GM12878 (cell line): ENCODE results near the gene PHACTR1. TPM values are rescaled to one million over a fixed set of nuclear protein-coding genes. Genes with fewer than 3 reads are reported as not detected.

Source experiments
- ATAC-seq: fragments of 200-7000 bp; cut with Tn5 transposase; 3 replicates; pipeline ENCODE4 v1.9.1; 2020; ENCODE audit warnings: mild to moderate bottlenecking, moderate library complexity
- BruUV-seq: library from RNA; stranded (reverse); fragments of 400-500 nt; replicated peaks from 2 replicates; lab custom pipeline; 2021; lab: Mats Ljungman, UMichigan
- CTCF ChIA-PET: fragments of 300-600 bp; sonication (Branson Sonifier 250); formaldehyde crosslinking; extraction: SDS; loops from one replicate; lab custom pipeline; 2021; ENCODE audit warnings: inconsistent platforms; lab: Yijun Ruan, JAX
- POLR2A ChIA-PET: fragments of 350-600 bp; formaldehyde crosslinking; extraction: SDS; loops from one replicate; lab custom pipeline; 2021; ENCODE audit warnings: inconsistent platforms; lab: Charles Lee
- RAD21 ChIA-PET: fragments of 300-600 bp; sonication (Branson Sonifier 250); formaldehyde crosslinking; loops from one replicate; lab custom pipeline; 2023; ENCODE audit warnings: antibody characterized with exemption; ENCODE audit not compliant: unreplicated experiment; lab: Charles Lee
- SMC1A ChIA-PET: fragments of 300-600 bp; sonication (Branson Sonifier 250); formaldehyde crosslinking; loops from one replicate; lab custom pipeline; 2023; ENCODE audit not compliant: unreplicated experiment, uncharacterized antibody; lab: Charles Lee
- DNase-seq: peaks from one replicate; pipeline ENCODE4 v3.0.0-alpha.2; 2011; ENCODE audit warnings: low read depth, low spot score
- FAIRE-seq: peaks from 3 replicates; lab custom pipeline; 2011; peaks lifted over from hg19 to GRCh38; lab: Jason Lieb, UNC
- H2AFZ ChIP-seq: 2 replicates; pipeline ENCODE4 v1.6.0; 2011; ENCODE audit warnings: low read depth, low read length, control low read depth; ENCODE audit not compliant: control insufficient read depth
- H3K27ac ChIP-seq: 2 replicates; pipeline ENCODE4 v1.5.1; 2011; ENCODE audit warnings: control low read depth; ENCODE audit not compliant: control insufficient read depth, insufficient read depth
- H3K27me3 ChIP-seq, 2 experiments: replicated peaks in 1 of 2; 2 replicates each; pipeline versions ENCODE4 v1.6.0 to v1.6.1; 2011; ENCODE audit warnings: low read length in 1 of 2; ENCODE audit not compliant: control insufficient read depth in 2 of 2, insufficient read depth in 2 of 2
- H3K36me3 ChIP-seq, 2 experiments: 2 replicates each; pipeline ENCODE4 v1.5.1; 2011; ENCODE audit warnings: low read length in 1 of 2; ENCODE audit not compliant: control insufficient read depth in 2 of 2, insufficient read depth in 2 of 2
- H3K4me1 ChIP-seq: 2 replicates; pipeline ENCODE4 v1.6.1; 2011; ENCODE audit warnings: mild to moderate bottlenecking, low read length, moderate library complexity, mixed read lengths; ENCODE audit not compliant: control insufficient read depth, insufficient read depth
- H3K4me2 ChIP-seq: 2 replicates; pipeline ENCODE4 v1.6.0; 2011; ENCODE audit warnings: control low read depth; ENCODE audit not compliant: control insufficient read depth, insufficient read depth
- H3K4me3 ChIP-seq: fragments of 200-600 bp; sonication (generic); 2 replicates; pipeline ENCODE4 v1.5.1; 2016
- H3K79me2 ChIP-seq: 2 replicates; pipeline ENCODE4 v1.6.0; 2011; ENCODE audit warnings: low read length; ENCODE audit not compliant: control insufficient read depth, insufficient read depth
- H3K9ac ChIP-seq: 2 replicates; pipeline ENCODE4 v1.8.0; 2011; ENCODE audit warnings: low read length, control low read depth, mixed read lengths; ENCODE audit not compliant: control insufficient read depth, insufficient read depth
- H3K9me3 ChIP-seq: replicated peaks from 3 replicates; pipeline ENCODE4 v1.5.1; 2011; ENCODE audit warnings: mild to moderate bottlenecking, low read length; ENCODE audit not compliant: control insufficient read depth, insufficient read depth
- H4K20me1 ChIP-seq: 2 replicates; pipeline ENCODE4 v1.6.0; 2011; ENCODE audit not compliant: control insufficient read depth, insufficient read depth
- BCL11A ChIP-seq: IDR thresholded peaks from 2 replicates; pipeline ENCODE4 v1.6.1; 2011; ENCODE audit warnings: low read depth, low read length
- CEBPB ChIP-seq, 2 experiments: fragments of 150-350 bp in 1 of 2; IDR thresholded peaks; 2 replicates each; pipeline ENCODE4 v1.6.1; 2012 to 2014; ENCODE audit warnings: low read depth in 2 of 2, low read length in 2 of 2, borderline replicate concordance in 1 of 2, inconsistent platforms in 1 of 2
- IRF5 ChIP-seq: fragments of 450-650 bp; IDR thresholded peaks from 2 replicates; pipeline ENCODE4 v1.6.1; 2017; ENCODE audit warnings: borderline replicate concordance
- POLR2AphosphoS5 ChIP-seq: IDR thresholded peaks from 2 replicates; pipeline ENCODE4 v1.6.1; 2011; ENCODE audit warnings: mild to moderate bottlenecking, low read length, inconsistent platforms
- SIX5 ChIP-seq: IDR thresholded peaks from 2 replicates; pipeline ENCODE4 v1.6.1; 2011; ENCODE audit warnings: mild to moderate bottlenecking, low read depth, low read length, moderate library complexity; ENCODE audit not compliant: severe bottlenecking
- TBL1XR1 ChIP-seq: IDR thresholded peaks from 2 replicates; pipeline ENCODE4 v1.6.1; 2012; ENCODE audit warnings: low read depth, low read length, improper control_type of control experiment
- YBX1 ChIP-seq: fragments of 450-650 bp; IDR thresholded peaks from 2 replicates; pipeline ENCODE4 v1.6.1; 2016; ENCODE audit warnings: antibody characterized with exemption
- ZBED1 ChIP-seq: IDR thresholded peaks from 2 replicates; pipeline ENCODE4 v1.6.1; 2016; ENCODE audit warnings: borderline replicate concordance
- WGBS: methylation state at CpG from one replicate; pipeline ENCODE4 v1.1.6; 2016; ENCODE audit warnings: low lambda C conversion rate; ENCODE audit not compliant: insufficient replicate concordance, insufficient coverage; ENCODE audit errors: missing lambda C conversion rate; 5-methylcytosine and 5-hydroxymethylcytosine counted together
- in situ Hi-C: fragments of 300-500 bp; cut with MboI; formaldehyde crosslinking; loops from 9 replicates; pipeline ENCODE4 v1.14.3; 2018; ENCODE audit warnings: mixed read lengths
- intact Hi-C: fragments of 100-400 bp; cut with micrococcal nuclease; formaldehyde crosslinking; loops from one replicate; pipeline ENCODE4 v1.14.2; 2022; ENCODE audit not compliant: unreplicated experiment
- polyA plus RNA-seq, 11 experiments: library from polyadenylated mRNA; depleted of rRNA in 4 of 11; unstranded in 6 of 11; stranded (reverse) in 5 of 11; fragments of >200 nt; fragmentation: Nextera tagmentation in 4 of 11; fragmentation: Illumina TruSeq in 1 of 11; extraction: Ambion mirVana in 4 of 11; extraction: Trizol in 1 of 11; gene quantifications; 1 replicate in 1 of 11; 2 replicates in 10 of 11; pipeline versions ENCODE4 v1.2.1 to v1.2.3, GENCODE V29; 2011 to 2016; ENCODE audit warnings: inconsistent platforms in 2 of 11, missing spikeins in 2 of 11, low read depth in 1 of 11
- total RNA-seq, 4 experiments: library from RNA; depleted of rRNA in 3 of 4; stranded (reverse); fragments of >200 nt in 3 of 4; fragmentation: Illumina TruSeq in 1 of 4; extraction: Trizol in 1 of 4; gene quantifications; 2 replicates each; pipeline versions ENCODE4 v1.2.1 to v1.2.3, GENCODE V29; 2013 to 2021

PHACTR1 gene
- total and polyA plus RNA-seq, 10 of the 15 experiments (the other 5 are each of a cell fraction or from before 2014, with no cell fraction given) = 34.2 to 94.6 (median 62.3) TPM

GRCh38 chr6:12848964-12849808 lies 132.6 kb downstream of the PHACTR1 start:
- CTCF ChIA-PET = no interaction called here
- TF ChIP-seq ZBED1 = no peak
- TF ChIP-seq CEBPB (IDR thresholded peaks at IDR 0.05; ENCODE audit: borderline replicate concordance in 1 of 2, low read depth in 2 of 2, low read length in 2 of 2) = no peak
- TF ChIP-seq YBX1 = no peak
- TF ChIP-seq POLR2AphosphoS5 = no peak
- TF ChIP-seq IRF5 = no peak
- no peak for TF ChIP-seq TBL1XR1
- TF ChIP-seq SIX5 = no peak
- TF ChIP-seq BCL11A = no peak

More at GRCh38 chr6:12848964-12849808, 132.6 kb downstream of the PHACTR1 start:
- Histone ChIP-seq H3K9me3 (no peaks in the 10 kb centered on the region), H3K4me1 (no peaks in the 10 kb centered on the region), H3K36me3 (no peaks in the 10 kb centered on the region), H3K27me3 (peaks cover 0 to 1% of the 10 kb centered on the region in 2 experiments; a peak in 1 of 4 replicates), H3K4me2 (no peak overlapping the region), H3K9ac (no peak overlapping the region), H2AFZ (no peak overlapping the region), H4K20me1 (no peaks in the 10 kb centered on the region), H3K4me3 (no peak overlapping the region), H3K27ac (no peak overlapping the region), H3K79me2 (no peaks in the 10 kb centered on the region)
- no peak for ATAC-seq
- intact Hi-C loops (no loop called here), in situ Hi-C loops (no loop called here)
- no peak for FAIRE-seq
- WGBS = 15% methylated on average over 13 of the region's 13 CpGs
- no peak for DNase-seq
- ChIA-PET RAD21 (no interaction called here), SMC1A (no interaction called here), POLR2A (no interaction called here)
- BruUV-seq = no TSS peak
